Measurements from ENCODE around the gene CCDC184. TPM values are rescaled to one million over a fixed set of nuclear protein-coding genes. Genes with fewer than 3 reads are reported as not detected.
"Not testable (repeated sequence)": the region's sequence is repeated elsewhere in the genome, so short reads cannot be mapped to it uniquely, and the experiment has no call there.

CCDC184 gene
- total RNA-seq, 1 donor from 2014 or later = 0.18 TPM

GRCh38 chr12:48219631-48220030 lies 36.2 kb downstream of the CCDC184 start:
- no peak overlapping the region for H3K27ac Mint-ChIP-seq
- ATAC-seq (ENCODE audit: low read depth) (no peak), DNase-seq (no peak)
- ChIA-PET CTCF (no interaction called here), POLR2A (no interaction called here)
- H3K27me3 Mint-ChIP-seq = peaks cover 11% of the 10 kb centered on the region
- peaks cover 3% of the 10 kb centered on the region for H3K9me3 Mint-ChIP-seq
- no peaks in the 10 kb centered on the region for H3K36me3 Mint-ChIP-seq (ENCODE audit: low read depth)
- TF ChIP-seq, protein P1, sequence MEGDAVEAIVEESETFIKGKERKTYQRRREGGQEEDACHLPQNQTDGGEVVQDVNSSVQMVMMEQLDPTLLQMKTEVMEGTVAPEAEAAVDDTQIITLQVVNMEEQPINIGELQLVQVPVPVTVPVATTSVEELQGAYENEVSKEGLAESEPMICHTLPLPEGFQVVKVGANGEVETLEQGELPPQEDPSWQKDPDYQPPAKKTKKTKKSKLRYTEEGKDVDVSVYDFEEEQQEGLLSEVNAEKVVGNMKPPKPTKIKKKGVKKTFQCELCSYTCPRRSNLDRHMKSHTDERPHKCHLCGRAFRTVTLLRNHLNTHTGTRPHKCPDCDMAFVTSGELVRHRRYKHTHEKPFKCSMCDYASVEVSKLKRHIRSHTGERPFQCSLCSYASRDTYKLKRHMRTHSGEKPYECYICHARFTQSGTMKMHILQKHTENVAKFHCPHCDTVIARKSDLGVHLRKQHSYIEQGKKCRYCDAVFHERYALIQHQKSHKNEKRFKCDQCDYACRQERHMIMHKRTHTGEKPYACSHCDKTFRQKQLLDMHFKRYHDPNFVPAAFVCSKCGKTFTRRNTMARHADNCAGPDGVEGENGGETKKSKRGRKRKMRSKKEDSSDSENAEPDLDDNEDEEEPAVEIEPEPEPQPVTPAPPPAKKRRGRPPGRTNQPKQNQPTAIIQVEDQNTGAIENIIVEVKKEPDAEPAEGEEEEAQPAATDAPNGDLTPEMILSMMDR (IDR thresholded peaks at IDR 0.05) = no peak
- no peak overlapping the region for H3K4me3 Mint-ChIP-seq
- no peaks in the 10 kb centered on the region for H3K4me1 Mint-ChIP-seq
- intact Hi-C loops (cut with micrococcal nuclease) = no loop called here

DNA sequence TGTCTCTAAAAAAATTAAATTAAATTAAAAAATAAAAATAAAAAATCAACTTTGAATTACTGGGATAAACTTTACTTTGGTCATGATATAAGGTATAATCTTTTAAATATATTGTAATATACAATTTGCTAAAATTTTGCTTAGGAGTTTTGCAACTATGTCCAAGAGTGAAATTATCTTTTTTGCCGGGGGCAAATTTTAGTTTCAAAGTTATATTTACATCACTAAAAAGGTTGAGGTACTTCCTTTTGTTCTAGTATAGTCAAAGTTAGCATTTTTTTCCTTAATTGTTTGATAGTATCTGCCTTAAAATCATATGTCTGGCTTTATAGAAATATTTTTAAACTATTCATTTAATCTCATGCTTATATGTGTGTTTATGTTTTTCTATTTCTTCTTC lies 37.3 kb downstream of the CCDC184 start:
- ATAC-seq (ENCODE audit: low read depth) = no peak
- ChIA-PET POLR2A (no interaction called here), CTCF (no interaction called here)
- DNase-seq = no peak
- Mint-ChIP-seq H3K36me3 (ENCODE audit: low read depth) (no peaks in the 10 kb centered on the region), H3K27ac (no peak overlapping the region), H3K27me3 (peaks cover 15% of the 10 kb centered on the region), H3K9me3 (peaks cover 4% of the 10 kb centered on the region), H3K4me3 (no peak overlapping the region), H3K4me1 (no peaks in the 10 kb centered on the region)
- intact Hi-C loops (cut with micrococcal nuclease) = no loop called here
- TF ChIP-seq, protein P1 (IDR thresholded peaks at IDR 0.05) = no peak

DNA sequence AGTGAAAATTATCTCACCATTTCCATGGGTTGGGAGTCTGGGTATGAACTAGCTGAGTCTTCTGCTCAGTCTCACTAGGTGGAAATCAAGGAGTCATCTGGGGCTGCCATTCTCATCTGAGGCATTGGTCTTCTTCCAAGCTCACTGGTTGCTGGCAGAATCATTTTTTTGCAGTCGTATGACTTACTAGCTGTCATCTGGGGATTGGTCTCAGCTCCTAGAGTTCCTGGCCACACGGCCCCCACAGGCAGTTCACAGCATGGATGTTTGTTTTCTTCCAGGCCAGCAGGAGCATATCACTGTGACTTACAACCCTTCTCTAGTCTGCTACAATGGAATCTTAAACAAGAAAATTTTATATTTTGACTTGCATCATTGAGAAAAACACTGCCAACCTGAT lies 38.2 kb downstream of the CCDC184 start:
- no peaks in the 10 kb centered on the region for H3K4me1 Mint-ChIP-seq
- intact Hi-C loops (cut with micrococcal nuclease) = no loop called here
- H3K36me3 Mint-ChIP-seq (ENCODE audit: low read depth) = no peaks in the 10 kb centered on the region
- H3K4me3 Mint-ChIP-seq = no peak overlapping the region
- ChIA-PET CTCF (no interaction called here), POLR2A (no interaction called here)
- H3K27me3 Mint-ChIP-seq = peaks cover 22% of the 10 kb centered on the region
- no peak overlapping the region for H3K27ac Mint-ChIP-seq
- TF ChIP-seq, protein P1 (IDR thresholded peaks at IDR 0.05) = no peak
- ATAC-seq (ENCODE audit: low read depth) = no peak
- H3K9me3 Mint-ChIP-seq = peaks cover 9% of the 10 kb centered on the region
- DNase-seq = no peak

GRCh38 chr12:48224533-48224932 lies 41.1 kb downstream of the CCDC184 start:
- ATAC-seq (ENCODE audit: low read depth); intact Hi-C loops (cut with micrococcal nuclease); H3K36me3 Mint-ChIP-seq (ENCODE audit: low read depth); H3K4me3 Mint-ChIP-seq; H3K27ac Mint-ChIP-seq; DNase-seq; H3K4me1 Mint-ChIP-seq; POLR2A ChIA-PET: not testable (repeated sequence)
- Mint-ChIP-seq H3K27me3 (peaks cover 35% of the 10 kb centered on the region), H3K9me3 (peaks cover 19% of the 10 kb centered on the region)
- CTCF ChIA-PET = interaction anchor here (0.5 kb wide), 1 partner anchor 510 kb away, joined by 3 read pairs; no protein-coding TSS in a partner anchor

DNA sequence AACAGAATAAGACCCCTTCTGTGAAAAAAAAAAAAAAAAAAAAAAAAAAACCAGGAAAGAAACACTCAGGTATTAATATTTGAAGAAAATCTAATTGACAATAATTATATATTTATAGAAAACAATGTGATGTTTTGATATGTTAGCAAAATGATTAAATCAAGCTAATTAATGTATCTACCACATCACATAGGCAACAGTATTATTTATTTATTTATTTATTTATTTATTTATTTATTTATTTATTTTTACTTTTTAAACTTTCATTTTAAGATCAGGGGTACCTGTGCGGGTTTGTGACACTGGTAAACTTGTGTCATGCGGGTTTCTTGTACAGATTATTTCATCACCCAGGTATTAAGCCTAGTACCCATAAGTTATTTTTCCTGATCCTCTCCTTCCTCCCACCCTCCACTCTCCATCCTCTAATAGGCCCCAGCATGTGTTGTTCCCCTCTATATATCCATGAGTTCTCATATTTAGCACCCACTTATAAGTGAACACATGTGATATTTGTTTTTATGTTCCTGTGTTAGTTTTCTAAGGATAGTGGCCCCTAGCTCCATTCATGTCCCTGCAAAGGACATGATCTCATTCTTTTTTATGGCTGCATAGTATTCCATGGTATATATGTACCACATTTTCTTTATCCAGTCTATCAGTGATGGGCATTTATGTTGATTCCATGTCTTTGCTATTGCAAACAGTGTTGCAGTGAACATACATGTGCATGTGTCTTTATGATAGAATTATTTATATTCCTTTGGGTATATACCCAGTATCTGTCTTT lies 47.9 kb downstream of the CCDC184 start:
- peaks cover 15% of the 10 kb centered on the region for H3K9me3 Mint-ChIP-seq
- H3K4me3 Mint-ChIP-seq; DNase-seq; intact Hi-C loops (cut with micrococcal nuclease); H3K36me3 Mint-ChIP-seq (ENCODE audit: low read depth); H3K27ac Mint-ChIP-seq; ATAC-seq (ENCODE audit: low read depth); H3K4me1 Mint-ChIP-seq; POLR2A ChIA-PET; CTCF ChIA-PET: not testable (repeated sequence)
- H3K27me3 Mint-ChIP-seq = peaks cover 32% of the 10 kb centered on the region

Other genes starting within 250 kb of the CCDC184 start
- gene TMEM106C, start 220.0 kb upstream of the CCDC184 start, total RNA-seq = 24.5 and 31.3 TPM in 2 replicates
- gene COL2A1, start 179.2 kb upstream of the CCDC184 start, total RNA-seq = not detected in 2 replicates
- 42.8 and 43.2 TPM in 2 replicates for gene SENP1, start 77.6 kb upstream of the CCDC184 start, total RNA-seq
- 44.7 and 49.2 TPM in 2 replicates for gene PFKM, start 64.3 kb upstream of the CCDC184 start, total RNA-seq
- 40.0 and 43.6 TPM in 2 replicates for gene ASB8, start 26.1 kb upstream of the CCDC184 start, total RNA-seq
- not detected in 2 replicates for gene OR10AD1, start 19.6 kb downstream of the CCDC184 start, total RNA-seq
- 27.6 and 34.5 TPM in 2 replicates for gene ZNF641, start 167.3 kb downstream of the CCDC184 start, total RNA-seq

All from activated B cell treated with CpG ODN at 0.5 μM for 24 hours (primary cell).